PFSK-1 (cell line): ENCODE measurements around the gene HNRNPA2B1.

Experiments
- POLR2AphosphoS5 ChIP-seq: IDR thresholded peaks from 2 replicates; pipeline ENCODE4 v1.6.1; 2012; ENCODE audit warnings: low read depth, mild to moderate bottlenecking, control low read depth, low read length, moderate library complexity
- SIN3A ChIP-seq: IDR thresholded peaks from 2 replicates; pipeline ENCODE4 v1.6.1; 2012; ENCODE audit warnings: mild to moderate bottlenecking, low read length, moderate library complexity, borderline replicate concordance; ENCODE audit not compliant: insufficient read depth

- no peak for TF ChIP-seq POLR2AphosphoS5
- no peak for TF ChIP-seq SIN3A
These were observed 27.4 kb upstream of the HNRNPA2B1 start for GRCh38 chr7:26227987-26228386.
